Measurements from ENCODE around the gene GPR65.

DNA sequence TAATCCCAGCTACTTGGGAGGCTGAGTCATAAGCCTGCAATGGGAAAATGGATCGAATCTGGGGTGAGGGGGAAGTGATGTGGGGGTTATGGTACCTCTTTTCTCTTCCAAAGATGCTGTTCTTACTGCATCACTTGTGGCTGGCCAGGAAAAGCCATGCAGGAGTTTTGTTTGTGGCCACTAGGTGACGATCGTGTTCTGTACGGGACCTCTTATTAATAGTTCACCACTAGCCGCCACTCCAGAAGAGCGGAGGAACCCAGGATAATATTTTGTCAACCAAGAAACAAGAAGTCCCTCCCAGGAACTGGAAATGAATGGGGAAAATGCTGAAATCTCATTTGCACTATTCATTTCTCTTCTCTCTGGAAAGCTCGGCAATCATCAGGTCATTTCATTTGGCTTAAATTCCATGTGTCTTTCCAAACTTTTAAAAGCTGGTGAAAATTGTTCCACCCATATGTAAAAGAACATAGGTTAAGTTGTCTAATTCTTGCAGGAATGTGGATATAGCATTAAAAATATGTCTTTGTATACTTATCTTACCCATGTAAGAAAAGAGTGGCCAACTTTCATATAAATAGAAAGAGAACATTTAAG is 8.9 kb downstream of the GPR65 start:
- TF ChIP-seq, protein P1, sequence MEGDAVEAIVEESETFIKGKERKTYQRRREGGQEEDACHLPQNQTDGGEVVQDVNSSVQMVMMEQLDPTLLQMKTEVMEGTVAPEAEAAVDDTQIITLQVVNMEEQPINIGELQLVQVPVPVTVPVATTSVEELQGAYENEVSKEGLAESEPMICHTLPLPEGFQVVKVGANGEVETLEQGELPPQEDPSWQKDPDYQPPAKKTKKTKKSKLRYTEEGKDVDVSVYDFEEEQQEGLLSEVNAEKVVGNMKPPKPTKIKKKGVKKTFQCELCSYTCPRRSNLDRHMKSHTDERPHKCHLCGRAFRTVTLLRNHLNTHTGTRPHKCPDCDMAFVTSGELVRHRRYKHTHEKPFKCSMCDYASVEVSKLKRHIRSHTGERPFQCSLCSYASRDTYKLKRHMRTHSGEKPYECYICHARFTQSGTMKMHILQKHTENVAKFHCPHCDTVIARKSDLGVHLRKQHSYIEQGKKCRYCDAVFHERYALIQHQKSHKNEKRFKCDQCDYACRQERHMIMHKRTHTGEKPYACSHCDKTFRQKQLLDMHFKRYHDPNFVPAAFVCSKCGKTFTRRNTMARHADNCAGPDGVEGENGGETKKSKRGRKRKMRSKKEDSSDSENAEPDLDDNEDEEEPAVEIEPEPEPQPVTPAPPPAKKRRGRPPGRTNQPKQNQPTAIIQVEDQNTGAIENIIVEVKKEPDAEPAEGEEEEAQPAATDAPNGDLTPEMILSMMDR (IDR thresholded peaks at IDR 0.05) = peak; percentile 77 to 90 (median 85)
- no peak for TF ChIP-seq EP300 (IDR thresholded peaks at IDR 0.05)

Data from tibial nerve (tissue), 4 donors.